GM18868 (cell line): ENCODE results near the gene CCL15.
"Not testable (repeated sequence)": the region's sequence is repeated elsewhere in the genome, so short reads cannot be mapped to it uniquely, and the experiment has no call there.

Source experiments
- ATAC-seq: cut with Tn5 transposase; IDR thresholded peaks from one replicate; pipeline ENCODE4 v1.9.1; 2021; ENCODE audit warnings: mild to moderate bottlenecking, moderate library complexity; ENCODE audit not compliant: unreplicated experiment

The CCL15 gene

GRCh38 chr17:35995346-35995745, 6.0 kb downstream of the CCL15 start:
- not testable (repeated sequence) for ATAC-seq

GRCh38 chr17:35991075-35991474, 10.3 kb downstream of the CCL15 start:
- no peak for ATAC-seq

GRCh38 chr17:35988164-35988563, 13.2 kb downstream of the CCL15 start:
- no peak for ATAC-seq

- ATAC-seq: no peak
Measured at GRCh38 chr17:35986643-35987042, 14.7 kb downstream of the CCL15 start, which contains the start of gene CCL14. Gene CCL14, minus strand, starts transcription at chr17:35986729. Its CDS starts 80 bp downstream, at chr17:35986649.

GRCh38 chr17:35984140-35984539, 17.2 kb downstream of the CCL15 start:
- no peak for ATAC-seq

- ATAC-seq: no peak
Measured at GRCh38 chr17:35982409-35983191, 18.8 kb downstream of the CCL15 start.

- no peak for ATAC-seq
Measured at GRCh38 chr17:35981908-35982330, 19.4 kb downstream of the CCL15 start.

GRCh38 chr17:35981246-35981645, 20.1 kb downstream of the CCL15 start, which contains the start of gene CCL16:
Gene CCL16, minus strand, starts transcription at chr17:35981497. Its CDS starts 77 bp downstream, at chr17:35981420.
- no peak for ATAC-seq

GRCh38 chr17:35978346-35978745, 23.0 kb downstream of the CCL15 start:
- ATAC-seq: no peak

- no peak for ATAC-seq
Measured at GRCh38 chr17:35977509-35977908, 23.8 kb downstream of the CCL15 start.

- no peak for ATAC-seq
Measured at GRCh38 chr17:35973333-35974260, 27.8 kb downstream of the CCL15 start.

GRCh38 chr17:35972945-35973332, 28.4 kb downstream of the CCL15 start:
- ATAC-seq: no peak

GRCh38 chr17:35972535-35972934, 28.8 kb downstream of the CCL15 start:
- ATAC-seq: no peak

- no peak for ATAC-seq
Measured at GRCh38 chr17:35972066-35972465, 29.3 kb downstream of the CCL15 start.

- no peak for ATAC-seq
Measured at GRCh38 chr17:35969558-35970380, 31.6 kb downstream of the CCL15 start.

GRCh38 chr17:35968520-35969054, 32.8 kb downstream of the CCL15 start:
- no peak for ATAC-seq

GRCh38 chr17:35965272-35965671, 36.1 kb downstream of the CCL15 start:
- ATAC-seq: no peak

- no peak for ATAC-seq
Measured at GRCh38 chr17:35963663-35964062, 37.7 kb downstream of the CCL15 start.

GRCh38 chr17:35953720-35954119, 47.6 kb downstream of the CCL15 start:
- no peak for ATAC-seq

- ATAC-seq: no peak
Measured at GRCh38 chr17:35949401-35949800, 52.0 kb downstream of the CCL15 start.
